ENCODE results near the gene CTIF. TPM values are rescaled to one million over a fixed set of nuclear protein-coding genes. Genes with fewer than 3 reads are reported as not detected.

The CTIF gene
- total RNA-seq, 1 donor from 2014 or later, result 26.4 TPM

DNA sequence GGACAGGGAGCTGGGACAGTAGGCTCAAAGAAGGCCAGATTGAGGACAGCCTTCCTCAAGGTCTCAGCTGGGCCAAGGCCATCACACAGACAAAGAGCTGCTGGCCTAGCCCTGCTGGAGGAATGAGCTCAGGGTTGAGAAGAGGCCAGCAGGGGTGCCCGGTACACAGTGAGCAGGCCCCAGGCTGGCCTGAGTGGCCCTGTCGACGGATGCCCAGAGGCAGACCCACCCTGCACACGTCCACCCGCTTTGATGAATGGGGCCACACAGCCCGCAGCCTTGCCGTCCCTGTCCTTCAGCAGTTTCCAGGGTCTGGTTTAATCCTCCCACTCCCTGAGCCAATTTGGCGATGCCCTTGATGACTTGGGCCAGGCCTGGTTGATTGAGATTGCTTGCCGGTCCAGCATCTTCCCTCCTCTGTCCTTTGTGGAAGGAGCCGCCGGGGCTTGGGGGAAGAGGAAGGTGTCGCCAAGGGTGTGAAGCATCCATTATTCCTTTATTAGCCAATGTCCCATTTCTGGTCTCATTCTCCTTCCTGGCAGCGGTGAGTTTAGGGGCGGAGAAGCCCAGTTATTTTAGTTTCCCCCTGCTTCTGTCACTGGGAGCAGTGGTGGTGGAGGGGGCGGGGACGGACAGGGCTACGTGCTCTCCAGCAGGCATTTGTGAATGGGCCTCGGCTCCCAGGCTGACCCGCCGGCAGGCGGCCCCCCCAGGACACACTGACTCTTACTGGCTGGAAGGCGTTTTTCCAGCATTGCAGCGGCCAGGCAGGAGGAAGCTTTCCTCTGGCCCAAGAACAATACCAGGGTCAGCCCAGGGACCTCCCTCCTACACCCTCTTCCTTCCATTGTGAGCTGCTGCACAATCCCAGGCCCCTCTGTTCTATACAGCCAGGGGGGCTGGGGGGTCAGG lies 141.8 kb downstream of the CTIF start:
- Mint-ChIP-seq H3K4me3 (ENCODE audit: low read depth) (no peak overlapping the region), H3K4me1 (ENCODE audit: low read depth) (no peaks in the 10 kb centered on the region), H3K9me3 (ENCODE audit: low read depth) (no peaks in the 10 kb centered on the region), H3K36me3 (ENCODE audit: insufficient read depth) (no peaks in the 10 kb centered on the region), H3K27ac (no peak overlapping the region), H3K27me3 (no peaks in the 10 kb centered on the region)
- no peak for DNase-seq (ENCODE audit: low spot score, unreplicated experiment)
- no peak for TF ChIP-seq CTCF (IDR thresholded peaks at IDR 0.05; ENCODE audit: unreplicated experiment)

GRCh38 chr18:48682768-48683167 lies 143.9 kb downstream of the CTIF start:
- Mint-ChIP-seq H3K27ac (no peak overlapping the region), H3K9me3 (ENCODE audit: low read depth) (peaks cover 7% of the 10 kb centered on the region), H3K4me3 (ENCODE audit: low read depth) (no peak overlapping the region), H3K4me1 (ENCODE audit: low read depth) (peaks cover 4% of the 10 kb centered on the region), H3K27me3 (no peaks in the 10 kb centered on the region), H3K36me3 (ENCODE audit: insufficient read depth) (peaks cover 5% of the 10 kb centered on the region)
- DNase-seq (ENCODE audit: low spot score, unreplicated experiment), result no peak
- no peak for TF ChIP-seq CTCF (IDR thresholded peaks at IDR 0.05; ENCODE audit: unreplicated experiment)

DNA sequence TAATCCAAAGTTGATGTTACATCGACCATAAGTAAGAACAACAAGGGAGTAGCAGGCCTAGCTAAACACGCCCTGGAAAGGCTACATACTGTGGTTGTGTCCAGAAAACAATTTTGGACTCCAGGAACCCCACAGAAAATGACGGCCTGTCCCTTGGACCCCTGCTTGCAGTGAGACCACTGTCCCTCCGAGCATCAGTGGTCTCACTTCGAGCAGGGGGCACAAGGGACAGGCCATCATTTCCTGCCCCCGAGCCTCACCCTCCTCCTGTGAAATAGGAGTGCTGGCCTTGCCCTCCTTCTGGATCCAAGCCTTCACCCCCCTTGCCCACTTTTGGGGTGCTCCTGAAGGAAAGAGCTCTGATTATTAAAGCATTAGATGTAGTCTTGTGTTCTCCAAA lies 144.4 kb downstream of the CTIF start:
- H3K4me3 Mint-ChIP-seq (ENCODE audit: low read depth), result no peak overlapping the region
- peaks cover 5% of the 10 kb centered on the region for H3K36me3 Mint-ChIP-seq (ENCODE audit: insufficient read depth)
- DNase-seq (ENCODE audit: low spot score, unreplicated experiment), result no peak
- no peaks in the 10 kb centered on the region for H3K27me3 Mint-ChIP-seq
- H3K4me1 Mint-ChIP-seq (ENCODE audit: low read depth), result peaks cover 4% of the 10 kb centered on the region
- H3K9me3 Mint-ChIP-seq (ENCODE audit: low read depth), result peaks cover 7% of the 10 kb centered on the region
- TF ChIP-seq CTCF (IDR thresholded peaks at IDR 0.05; ENCODE audit: unreplicated experiment), result no peak
- no peak overlapping the region for H3K27ac Mint-ChIP-seq

GRCh38 chr18:48683661-48684060 lies 144.8 kb downstream of the CTIF start:
- no peak overlapping the region for H3K4me3 Mint-ChIP-seq (ENCODE audit: low read depth)
- DNase-seq (ENCODE audit: low spot score, unreplicated experiment), result no peak
- no peak overlapping the region for H3K27ac Mint-ChIP-seq
- peaks cover 5% of the 10 kb centered on the region for H3K36me3 Mint-ChIP-seq (ENCODE audit: insufficient read depth)
- H3K4me1 Mint-ChIP-seq (ENCODE audit: low read depth), result peaks cover 4% of the 10 kb centered on the region
- no peak for TF ChIP-seq CTCF (IDR thresholded peaks at IDR 0.05; ENCODE audit: unreplicated experiment)
- H3K9me3 Mint-ChIP-seq (ENCODE audit: low read depth), result peaks cover 7% of the 10 kb centered on the region
- no peaks in the 10 kb centered on the region for H3K27me3 Mint-ChIP-seq

DNA sequence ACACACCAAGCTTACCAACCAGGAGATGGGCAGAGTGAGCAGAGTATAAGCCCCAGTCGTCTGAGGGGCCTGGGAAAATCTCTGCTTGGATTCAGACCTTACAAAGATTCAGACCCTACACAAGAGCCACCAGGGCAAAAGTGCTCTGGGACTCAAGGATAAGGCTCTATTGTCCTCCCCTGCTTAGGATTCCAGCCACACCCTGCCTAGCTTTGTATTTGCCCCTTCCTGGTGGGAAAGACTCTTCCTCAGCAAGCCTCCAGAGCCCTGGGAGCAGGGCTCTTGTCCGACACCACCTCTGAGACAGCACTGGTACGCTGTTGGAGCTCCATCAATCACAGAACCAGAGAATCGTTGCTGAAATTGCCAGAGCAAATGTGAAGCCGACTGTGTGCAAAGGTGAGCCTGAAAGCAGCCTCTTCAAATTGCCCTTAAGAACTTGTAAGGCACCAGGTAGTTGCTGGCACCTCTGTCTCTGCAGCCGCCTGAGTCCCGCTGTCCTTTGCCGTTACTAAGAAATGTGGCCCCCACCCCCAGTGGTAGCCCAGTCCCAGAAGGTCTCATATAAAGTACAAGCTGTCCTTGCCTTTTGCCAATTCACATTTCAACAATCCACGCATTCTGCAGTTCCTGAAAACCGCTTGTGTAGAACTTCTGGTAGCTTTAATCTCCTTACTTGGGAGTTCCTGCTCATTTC lies 148.7 kb downstream of the CTIF start:
- Mint-ChIP-seq H3K9me3 (ENCODE audit: low read depth) (peaks cover 7% of the 10 kb centered on the region), H3K27me3 (no peaks in the 10 kb centered on the region), H3K27ac (no peak overlapping the region), H3K4me1 (ENCODE audit: low read depth) (peaks cover 4% of the 10 kb centered on the region), H3K36me3 (ENCODE audit: insufficient read depth) (peaks cover 8% of the 10 kb centered on the region), H3K4me3 (ENCODE audit: low read depth) (no peak overlapping the region)
- no peak for TF ChIP-seq CTCF (IDR thresholded peaks at IDR 0.05; ENCODE audit: unreplicated experiment)
- no peak for DNase-seq (ENCODE audit: low spot score, unreplicated experiment)
